ENCODE data around the gene COG3.

The COG3 gene

GRCh38 chr13:45512098-45512496 lies 47.4 kb downstream of the COG3 start:
- Histone ChIP-seq H3K9ac (no peak overlapping the region), H2AFZ (ENCODE audit: low read depth) (no peak overlapping the region), H3K4me3 (IDR thresholded peaks at IDR 0.05; ENCODE audit: insufficient read depth, low read depth, low read length) (no peak overlapping the region), H3K27me3 (ENCODE audit: insufficient read depth, low read depth) (no peaks in the 10 kb centered on the region), H4K20me1 (ENCODE audit: insufficient read depth) (no peaks in the 10 kb centered on the region), H3K4me2 (no peak overlapping the region), H3K4me1 (ENCODE audit: low read depth, poor library complexity, severe bottlenecking) (no peaks in the 10 kb centered on the region), H3K36me3 (ENCODE audit: insufficient read depth) (no peaks in the 10 kb centered on the region), H3K79me2 (ENCODE audit: insufficient read depth, low read depth) (no peaks in the 10 kb centered on the region), H3K27ac (no peak overlapping the region)
- TF ChIP-seq CTCF (conservative IDR thresholded peaks at IDR 0.05; ENCODE audit: low read depth, low read length): no peak

GRCh38 chr13:45516757-45517156 lies 52.0 kb downstream of the COG3 start:
- Histone ChIP-seq H3K4me1 (ENCODE audit: low read depth, poor library complexity, severe bottlenecking) (no peaks in the 10 kb centered on the region), H3K36me3 (ENCODE audit: insufficient read depth) (no peaks in the 10 kb centered on the region)
- TF ChIP-seq CTCF (conservative IDR thresholded peaks at IDR 0.05; ENCODE audit: low read depth, low read length): no peak

GRCh38 chr13:45518525-45519245 lies 53.9 kb downstream of the COG3 start:
- no peaks in the 10 kb centered on the region for H3K4me1 ChIP-seq (ENCODE audit: low read depth, poor library complexity, severe bottlenecking)
- no peaks in the 10 kb centered on the region for H3K27me3 ChIP-seq (ENCODE audit: insufficient read depth, low read depth)
- H3K27ac ChIP-seq: no peak overlapping the region
- H3K79me2 ChIP-seq (ENCODE audit: insufficient read depth, low read depth): no peaks in the 10 kb centered on the region
- no peak overlapping the region for H3K4me2 ChIP-seq
- no peaks in the 10 kb centered on the region for H4K20me1 ChIP-seq (ENCODE audit: insufficient read depth)
- no peak overlapping the region for H3K9ac ChIP-seq
- no peaks in the 10 kb centered on the region for H3K36me3 ChIP-seq (ENCODE audit: insufficient read depth)
- no peak overlapping the region for H2AFZ ChIP-seq (ENCODE audit: low read depth)
- no peak for TF ChIP-seq CTCF (conservative IDR thresholded peaks at IDR 0.05; ENCODE audit: low read depth, low read length)
- no peak overlapping the region for H3K4me3 ChIP-seq (IDR thresholded peaks at IDR 0.05; ENCODE audit: insufficient read depth, low read depth, low read length)

More at GRCh38 chr13:45516757-45517156, 52.0 kb downstream of the COG3 start:
- Histone ChIP-seq H4K20me1 (ENCODE audit: insufficient read depth) (no peaks in the 10 kb centered on the region), H2AFZ (ENCODE audit: low read depth) (no peak overlapping the region), H3K4me3 (IDR thresholded peaks at IDR 0.05; ENCODE audit: insufficient read depth, low read depth, low read length) (no peak overlapping the region), H3K27ac (no peak overlapping the region), H3K79me2 (ENCODE audit: insufficient read depth, low read depth) (no peaks in the 10 kb centered on the region), H3K9ac (no peak overlapping the region), H3K27me3 (ENCODE audit: insufficient read depth, low read depth) (no peaks in the 10 kb centered on the region), H3K4me2 (no peak overlapping the region)

- H3K27ac ChIP-seq: no peak overlapping the region
- no peak for TF ChIP-seq CTCF (conservative IDR thresholded peaks at IDR 0.05; ENCODE audit: low read depth, low read length)
- H3K27me3 ChIP-seq (ENCODE audit: insufficient read depth, low read depth): no peaks in the 10 kb centered on the region
- no peak overlapping the region for H3K9ac ChIP-seq
- no peaks in the 10 kb centered on the region for H3K79me2 ChIP-seq (ENCODE audit: insufficient read depth, low read depth)
- no peak overlapping the region for H3K4me2 ChIP-seq
- H2AFZ ChIP-seq (ENCODE audit: low read depth): no peak overlapping the region
- H3K4me1 ChIP-seq (ENCODE audit: low read depth, poor library complexity, severe bottlenecking): no peaks in the 10 kb centered on the region
- H4K20me1 ChIP-seq (ENCODE audit: insufficient read depth): no peaks in the 10 kb centered on the region
- H3K36me3 ChIP-seq (ENCODE audit: insufficient read depth): no peaks in the 10 kb centered on the region
- H3K4me3 ChIP-seq (IDR thresholded peaks at IDR 0.05; ENCODE audit: insufficient read depth, low read depth, low read length): no peak overlapping the region
Measured at GRCh38 chr13:45519493-45519892, 54.8 kb downstream of the COG3 start.
